Stimulated activated CD8-positive, alpha-beta memory T cell treated with anti-CD3 and anti-CD28 coated beads, Interleukin-2, amount 100 ng/mL, for 1 hour (primary cell): ENCODE results near the gene KIF19.
"Not testable (repeated sequence)": the region's sequence is repeated elsewhere in the genome, so short reads cannot be mapped to it uniquely, and the experiment has no call there.

Experiments
- DNase-seq, 2 donors: peaks; one replicate each; pipeline ENCODE4 v3.0.0-alpha.2; 2020; ENCODE audit warnings: low read depth in 2 of 2

KIF19 gene

GRCh38 chr17:74387365-74388218 is 61.6 kb downstream of the KIF19 start:
- DNase-seq, result no peak

- no peak for DNase-seq
Observed at GRCh38 chr17:74389084-74389753, 63.2 kb downstream of the KIF19 start.

GRCh38 chr17:74389937-74390679 is 64.1 kb downstream of the KIF19 start:
- no peak for DNase-seq

GRCh38 chr17:74390680-74391653 is 64.9 kb downstream of the KIF19 start:
- DNase-seq, result no peak

GRCh38 chr17:74391771-74392170 is 65.7 kb downstream of the KIF19 start:
- DNase-seq, result no peak

- DNase-seq, result no peak
Observed at GRCh38 chr17:74392848-74393247, 66.8 kb downstream of the KIF19 start.

GRCh38 chr17:74393346-74393942 is 67.4 kb downstream of the KIF19 start:
- DNase-seq, result no peak

GRCh38 chr17:74394275-74394950 is 68.4 kb downstream of the KIF19 start:
- no peak for DNase-seq

- DNase-seq, result no peak
Observed at GRCh38 chr17:74394977-74395376, 69.0 kb downstream of the KIF19 start.

- no peak for DNase-seq
Observed at GRCh38 chr17:74396567-74396966, 70.5 kb downstream of the KIF19 start.

- DNase-seq, result no peak
Observed at GRCh38 chr17:74402048-74402447, 76.0 kb downstream of the KIF19 start.

- DNase-seq, result no peak
Observed at GRCh38 chr17:74403512-74404137, 77.6 kb downstream of the KIF19 start.

GRCh38 chr17:74404218-74404617 is 78.2 kb downstream of the KIF19 start:
- DNase-seq, result no peak

GRCh38 chr17:74404789-74405188 is 78.8 kb downstream of the KIF19 start:
- no peak for DNase-seq

- not testable (repeated sequence) for DNase-seq
Observed at GRCh38 chr17:74405311-74405710, 79.3 kb downstream of the KIF19 start.
